Neuronal stem cell (in vitro differentiated cells): ENCODE measurements around the gene CDK5R1.

Source experiments
- DNase-seq: peaks from one replicate; pipeline ENCODE4 v3.0.0-alpha.2; 2013; ENCODE audit warnings: low spot score
- H2AFZ ChIP-seq: one replicate; pipeline ENCODE4 v1.6.1; 2013; ENCODE audit warnings: mild to moderate bottlenecking, low read length, inconsistent platforms
- H2AK5ac ChIP-seq: 2 replicates; pipeline ENCODE4 v1.6.1; 2013; ENCODE audit warnings: low read depth, mild to moderate bottlenecking, inconsistent platforms, low read length, moderate library complexity, mixed read lengths
- H2BK120ac ChIP-seq: 2 replicates; pipeline ENCODE4 v1.6.1; 2013; ENCODE audit warnings: low read depth, mild to moderate bottlenecking, inconsistent platforms, low read length, moderate library complexity, mixed read lengths
- H2BK12ac ChIP-seq: one replicate; pipeline ENCODE4 v1.6.1; 2013; ENCODE audit warnings: low read length, inconsistent platforms
- H2BK15ac ChIP-seq: 2 replicates; pipeline ENCODE4 v1.6.1; 2013; ENCODE audit warnings: mild to moderate bottlenecking, low read length, inconsistent platforms, mixed read lengths
- H2BK5ac ChIP-seq: one replicate; pipeline ENCODE4 v1.6.1; 2013; ENCODE audit warnings: inconsistent platforms, mild to moderate bottlenecking, low read length, moderate library complexity
- H3K14ac ChIP-seq: one replicate; pipeline ENCODE4 v1.6.1; 2013; ENCODE audit warnings: low read length, inconsistent platforms
- H3K18ac ChIP-seq: 2 replicates; pipeline ENCODE4 v1.6.1; 2013; ENCODE audit warnings: low read length, inconsistent platforms
- H3K23ac ChIP-seq: 2 replicates; pipeline ENCODE4 v1.6.1; 2013; ENCODE audit warnings: low read depth, mild to moderate bottlenecking, mixed read lengths, low read length, inconsistent platforms; ENCODE audit not compliant: poor library complexity
- H3K27ac ChIP-seq: replicated peaks from 3 replicates; pipeline ENCODE4 v1.5.1; 2013; ENCODE audit warnings: low read length, inconsistent platforms
- H3K27me3 ChIP-seq, 3 experiments: 2 replicates each; pipeline ENCODE4 v1.6.1; 2013; ENCODE audit warnings: low read length in 3 of 3, mild to moderate bottlenecking in 2 of 3, inconsistent platforms in 1 of 3, low read depth in 1 of 3, mixed read lengths in 1 of 3, moderate library complexity in 1 of 3; ENCODE audit not compliant: control insufficient read depth in 3 of 3, insufficient read depth in 3 of 3
- H3K36me3 ChIP-seq, 2 donors: replicated peaks in 1 of 2; 2 replicates each; pipeline ENCODE4 v1.6.1; 2013; ENCODE audit warnings: low read length in 2 of 2; ENCODE audit not compliant: control insufficient read depth in 2 of 2, insufficient read depth in 2 of 2
- H3K4ac ChIP-seq: 2 replicates; pipeline ENCODE4 v1.6.1; 2013; ENCODE audit warnings: inconsistent platforms, mild to moderate bottlenecking, low read length, moderate library complexity
- H3K4me1 ChIP-seq, 2 donors: 1 replicate in 1 of 2; 2 replicates in 1 of 2; pipeline ENCODE4 v1.6.1; 2013; ENCODE audit warnings: low read length in 2 of 2, low read depth in 1 of 2; ENCODE audit not compliant: control insufficient read depth in 2 of 2, insufficient read depth in 1 of 2
- H3K4me2 ChIP-seq: one replicate; pipeline ENCODE4 v1.6.1; 2013; ENCODE audit warnings: mild to moderate bottlenecking, low read length, inconsistent platforms; ENCODE audit not compliant: insufficient read depth, poor library complexity, severe bottlenecking
- H3K4me3 ChIP-seq, 2 donors: 2 replicates each; pipeline ENCODE4 v1.5.1; 2013; ENCODE audit warnings: low read length in 2 of 2, mild to moderate bottlenecking in 2 of 2, inconsistent platforms in 1 of 2, moderate library complexity in 1 of 2
- H3K79me1 ChIP-seq: one replicate; pipeline ENCODE4 v1.6.1; 2013; ENCODE audit warnings: low read depth, mild to moderate bottlenecking, inconsistent platforms, low read length, moderate library complexity
- H3K9ac ChIP-seq: one replicate; pipeline ENCODE4 v1.6.1; 2013; ENCODE audit warnings: mild to moderate bottlenecking, low read depth, low read length, inconsistent platforms; ENCODE audit not compliant: poor library complexity
- H3K9me3 ChIP-seq, 2 donors: replicated peaks in 1 of 2; 2 replicates each; pipeline versions ENCODE3 to v1.6.1; 2013; ENCODE audit warnings: low read length in 2 of 2, mild to moderate bottlenecking in 2 of 2, inconsistent platforms in 1 of 2, low read depth in 1 of 2, mixed read lengths in 1 of 2, moderate library complexity in 1 of 2; ENCODE audit not compliant: control insufficient read depth in 2 of 2, insufficient read depth in 1 of 2
- H4K8ac ChIP-seq: one replicate; pipeline ENCODE4 v1.6.1; 2013; ENCODE audit warnings: low read depth, mild to moderate bottlenecking, inconsistent platforms, low read length, moderate library complexity
- H4K91ac ChIP-seq: one replicate; pipeline ENCODE4 v1.6.1; 2013; ENCODE audit warnings: low read length, low read depth, mild to moderate bottlenecking, inconsistent platforms; ENCODE audit not compliant: poor library complexity
- WGBS, 2 donors: extraction: QIAGEN DNeasy Blood & Tissue Kit; methylation state at CpG; one replicate each; pipeline ENCODE4 v1.1.7; 2013; ENCODE audit warnings: missing lambda C conversion rate in 2 of 2, mixed read lengths in 1 of 2; ENCODE audit not compliant: insufficient read length in 2 of 2, insufficient replicate concordance in 1 of 2; ENCODE audit errors: extremely low coverage in 2 of 2; 5-methylcytosine and 5-hydroxymethylcytosine counted together

The CDK5R1 gene

DNA sequence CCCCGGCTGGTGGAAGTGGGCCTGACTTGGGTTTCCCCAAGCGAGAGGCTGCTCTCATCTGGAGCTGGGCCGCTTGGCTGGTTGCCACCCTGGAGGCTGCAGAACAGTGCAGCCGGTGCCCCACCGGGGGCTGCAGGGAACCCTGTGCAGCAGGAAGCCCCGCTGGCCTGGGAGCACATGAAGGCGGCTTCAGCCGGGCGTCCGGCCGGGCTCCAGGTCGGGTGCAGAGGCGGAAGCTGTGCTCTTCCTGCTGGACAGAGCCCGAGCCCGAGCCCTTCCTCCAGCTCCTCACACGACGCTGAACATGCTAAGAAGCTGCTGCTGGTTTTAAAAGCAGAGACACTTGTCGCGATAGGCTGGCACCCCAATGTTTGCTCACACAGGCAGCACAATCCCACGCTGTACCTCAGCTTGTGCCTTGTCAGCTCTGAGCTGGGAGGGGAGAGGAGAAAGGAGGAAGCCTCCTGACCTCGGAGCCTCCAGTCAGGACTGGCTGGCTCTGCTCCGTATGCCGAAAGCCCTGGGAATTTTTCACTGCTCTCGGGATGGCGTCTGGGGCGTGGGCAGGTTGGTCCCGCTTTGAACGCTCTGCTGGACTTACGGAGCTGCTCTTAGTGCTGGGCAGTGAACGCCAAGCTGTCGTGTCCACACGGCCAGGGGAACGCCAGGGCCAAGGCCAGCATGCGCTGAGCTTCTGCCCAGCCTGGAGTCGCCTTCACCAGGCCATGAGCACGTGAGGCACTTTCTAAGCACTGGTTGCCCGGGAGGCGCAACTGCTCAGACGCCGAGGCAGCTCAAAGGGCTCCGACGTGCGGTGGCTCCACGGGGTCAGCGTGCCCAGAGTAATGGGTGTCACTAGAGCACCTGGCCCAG lies 8.8 kb downstream of the CDK5R1 start:
- H4K8ac ChIP-seq = peak overlapping the region; percentile 48
- no peak overlapping the region for H2BK120ac ChIP-seq
- peak overlapping the region; percentile 83 for H3K18ac ChIP-seq
- H3K9me3 ChIP-seq = no peaks in the 10 kb centered on the region
- H3K4me3 ChIP-seq = no peak overlapping the region
- no peak overlapping the region for H3K4ac ChIP-seq
- no peaks in the 10 kb centered on the region for H3K27me3 ChIP-seq
- H3K23ac ChIP-seq = peak overlapping the region; percentile 46
- H3K79me1 ChIP-seq = peaks cover 3% of the 10 kb centered on the region
- H2BK15ac ChIP-seq = peak overlapping the region; percentile 68
- H3K27ac ChIP-seq = no peak overlapping the region
- no peak overlapping the region for H3K4me2 ChIP-seq
- H4K91ac ChIP-seq = no peak overlapping the region
- H2AK5ac ChIP-seq = no peak overlapping the region
- H3K14ac ChIP-seq = peak overlapping the region; percentile 77
- H2BK12ac ChIP-seq = peak overlapping the region; percentile 30
- no peak for DNase-seq
- H3K4me1 ChIP-seq = peaks cover 10 to 13% of the 10 kb centered on the region in 2 donors
- WGBS, 2 donors = no CpG with 5 or more reads among the region's 45 CpGs
- no peak overlapping the region for H2BK5ac ChIP-seq
- peak overlapping the region; percentile 79 for H2AFZ ChIP-seq
- peaks cover 0 to 6% of the 10 kb centered on the region in 2 donors for H3K36me3 ChIP-seq
- H3K9ac ChIP-seq = peak overlapping the region; percentile 63

GRCh38 chr17:32496395-32497073 lies 9.7 kb downstream of the CDK5R1 start:
- WGBS, 2 donors = no CpG with 5 or more reads among the region's 16 CpGs
- peaks cover 10 to 13% of the 10 kb centered on the region in 2 donors for H3K4me1 ChIP-seq
- H4K8ac ChIP-seq = no peak overlapping the region
- peak overlapping the region; percentile 79 for H2AK5ac ChIP-seq
- H4K91ac ChIP-seq = no peak overlapping the region
- H3K4ac ChIP-seq = no peak overlapping the region
- no peak overlapping the region for H3K4me2 ChIP-seq
- no peaks in the 10 kb centered on the region for H3K9me3 ChIP-seq
- no peaks in the 10 kb centered on the region for H3K79me1 ChIP-seq
- H3K9ac ChIP-seq = no peak overlapping the region
- H2BK12ac ChIP-seq = no peak overlapping the region
- no peak overlapping the region for H3K27ac ChIP-seq
- no peaks in the 10 kb centered on the region for H3K36me3 ChIP-seq
- H2BK5ac ChIP-seq = no peak overlapping the region
- peak overlapping the region; percentile 32 for H3K18ac ChIP-seq
- no peak overlapping the region for H3K4me3 ChIP-seq
- H3K14ac ChIP-seq = no peak overlapping the region
- no peak overlapping the region for H3K23ac ChIP-seq
- no peak overlapping the region for H2AFZ ChIP-seq
- H3K27me3 ChIP-seq = no peaks in the 10 kb centered on the region
- H2BK15ac ChIP-seq = no peak overlapping the region
- no peak for DNase-seq
- H2BK120ac ChIP-seq = no peak overlapping the region

DNA sequence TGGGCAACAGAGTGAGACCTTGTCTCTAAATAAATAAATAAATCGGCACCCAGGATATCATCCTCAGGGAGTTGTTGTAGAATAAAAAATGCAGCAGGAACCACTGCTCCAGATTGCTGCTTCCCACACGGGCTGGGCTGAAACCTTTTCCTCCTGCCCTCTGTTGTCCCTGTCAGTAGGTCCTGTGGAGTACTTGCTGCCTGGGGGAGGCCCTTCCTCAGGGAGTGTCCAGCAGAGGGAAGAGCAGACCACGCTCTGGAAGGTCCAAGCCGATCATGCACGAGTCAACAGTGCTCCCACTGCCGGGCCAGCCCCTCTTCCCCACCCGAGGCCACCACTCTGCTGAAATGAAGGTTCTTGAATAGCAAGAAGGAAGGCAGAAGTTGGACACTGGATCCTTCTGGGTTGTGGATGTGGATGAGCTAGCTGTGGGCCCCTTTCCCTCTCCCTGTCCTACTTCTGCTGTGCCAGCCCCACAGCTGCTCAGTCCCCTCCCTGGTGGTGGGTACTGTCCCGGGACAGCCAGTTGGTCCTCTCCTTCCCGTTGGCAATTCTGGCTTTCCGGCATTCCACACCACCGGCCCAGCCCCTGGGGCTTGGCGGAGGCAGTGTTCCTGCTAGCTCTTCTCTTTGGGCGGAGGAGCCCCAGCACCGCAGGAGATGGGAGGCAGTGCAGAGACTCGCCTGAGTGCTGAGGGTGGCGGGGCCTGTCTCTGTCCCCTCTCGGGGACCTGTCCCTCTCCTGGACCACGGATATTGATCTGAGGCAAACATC lies 10.8 kb downstream of the CDK5R1 start:
- no peak overlapping the region for H2BK120ac ChIP-seq
- no peak overlapping the region for H3K27ac ChIP-seq
- peak overlapping the region; percentile 46 for H3K18ac ChIP-seq
- H3K27me3 ChIP-seq = no peaks in the 10 kb centered on the region
- H3K4me1 ChIP-seq = peaks cover 3 to 7% of the 10 kb centered on the region in 2 donors
- H2AFZ ChIP-seq = peak overlapping the region; percentile 40
- no peak overlapping the region for H2AK5ac ChIP-seq
- H3K79me1 ChIP-seq = no peaks in the 10 kb centered on the region
- H3K4ac ChIP-seq = no peak overlapping the region
- H3K4me2 ChIP-seq = no peak overlapping the region
- no peak overlapping the region for H2BK15ac ChIP-seq
- H2BK5ac ChIP-seq = no peak overlapping the region
- no peak overlapping the region for H4K91ac ChIP-seq
- WGBS, 2 donors = no CpG with 5 or more reads among the region's 18 CpGs
- H3K4me3 ChIP-seq = no peak overlapping the region
- no peak overlapping the region for H2BK12ac ChIP-seq
- H3K23ac ChIP-seq = no peak overlapping the region
- H4K8ac ChIP-seq = no peak overlapping the region
- DNase-seq = no peak
- peak overlapping the region; percentile 92 for H3K14ac ChIP-seq
- peaks cover 0 to 5% of the 10 kb centered on the region in 2 donors for H3K9me3 ChIP-seq
- H3K9ac ChIP-seq = no peak overlapping the region
- H3K36me3 ChIP-seq = no peaks in the 10 kb centered on the region
